Measurements from ENCODE around the gene NATD1.

NATD1 gene

DNA sequence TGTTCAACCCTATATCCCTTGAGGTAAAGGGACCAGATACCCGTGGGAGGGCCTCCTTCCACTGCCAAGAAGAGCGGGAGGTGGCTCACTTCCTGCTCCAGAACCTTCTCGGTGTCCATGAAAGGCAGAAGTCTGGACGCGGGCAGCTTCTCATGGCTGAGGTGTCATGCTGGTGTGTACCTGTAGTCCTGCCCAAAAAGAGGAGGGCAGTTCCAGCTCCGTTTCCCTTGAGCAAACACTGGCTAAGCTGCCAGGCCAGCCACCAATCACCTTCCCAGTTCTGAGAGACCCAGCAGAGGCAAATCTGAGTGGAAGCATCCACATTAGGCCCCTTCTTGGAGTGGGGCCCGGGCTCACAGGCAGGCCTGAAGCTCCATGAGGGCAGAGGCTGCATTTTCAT lies 44.9 kb downstream of the NATD1 start:
- no peak overlapping the region for H3K4me3 ChIP-seq (ENCODE audit: low read length)
- no peaks in the 10 kb centered on the region for H3K27me3 ChIP-seq (replicated peaks; ENCODE audit: control insufficient read depth, insufficient read depth, low read length)
- no peak for DNase-seq (ENCODE audit: low read depth)
- H3K9ac ChIP-seq (ENCODE audit: low read length) = peak overlapping the region; percentile 40
- no peaks in the 10 kb centered on the region for H3K9me3 ChIP-seq (ENCODE audit: control insufficient read depth, low read length)
- H3K4me1 ChIP-seq (ENCODE audit: control insufficient read depth, insufficient read depth, low read length) = peaks cover 49% of the 10 kb centered on the region
- peaks cover 17% of the 10 kb centered on the region for H3K36me3 ChIP-seq (ENCODE audit: control insufficient read depth, insufficient read depth, low read length, severe bottlenecking)

DNA sequence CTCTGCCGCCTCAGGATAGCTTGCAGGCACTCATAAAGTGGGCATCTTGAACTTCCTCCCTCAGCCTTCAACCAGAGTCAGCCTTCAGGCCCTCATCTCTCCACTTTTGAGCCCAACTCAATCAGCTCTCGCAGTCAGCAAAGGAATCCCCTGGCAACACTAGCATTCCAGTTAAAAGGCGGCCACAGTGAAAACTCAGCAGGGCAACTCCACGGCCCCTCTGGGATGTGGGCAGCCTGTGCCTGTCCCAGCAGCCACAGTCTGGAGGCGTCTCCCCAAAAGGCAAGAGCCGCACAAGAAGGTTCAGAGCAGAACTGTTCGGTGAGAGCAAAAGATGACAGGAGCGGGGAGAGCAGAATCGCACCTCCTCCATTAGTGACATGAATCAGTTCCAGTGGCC lies 48.3 kb downstream of the NATD1 start:
- Histone ChIP-seq H3K9ac (ENCODE audit: low read length) (peak overlapping the region; percentile 15), H3K4me3 (ENCODE audit: low read length) (no peak overlapping the region), H3K36me3 (ENCODE audit: control insufficient read depth, insufficient read depth, low read length, severe bottlenecking) (peaks cover 10% of the 10 kb centered on the region), H3K27me3 (replicated peaks; ENCODE audit: control insufficient read depth, insufficient read depth, low read length) (no peaks in the 10 kb centered on the region), H3K9me3 (ENCODE audit: control insufficient read depth, low read length) (no peaks in the 10 kb centered on the region), H3K4me1 (ENCODE audit: control insufficient read depth, insufficient read depth, low read length) (peaks cover 37% of the 10 kb centered on the region)
- DNase-seq (ENCODE audit: low read depth) = no peak

DNA sequence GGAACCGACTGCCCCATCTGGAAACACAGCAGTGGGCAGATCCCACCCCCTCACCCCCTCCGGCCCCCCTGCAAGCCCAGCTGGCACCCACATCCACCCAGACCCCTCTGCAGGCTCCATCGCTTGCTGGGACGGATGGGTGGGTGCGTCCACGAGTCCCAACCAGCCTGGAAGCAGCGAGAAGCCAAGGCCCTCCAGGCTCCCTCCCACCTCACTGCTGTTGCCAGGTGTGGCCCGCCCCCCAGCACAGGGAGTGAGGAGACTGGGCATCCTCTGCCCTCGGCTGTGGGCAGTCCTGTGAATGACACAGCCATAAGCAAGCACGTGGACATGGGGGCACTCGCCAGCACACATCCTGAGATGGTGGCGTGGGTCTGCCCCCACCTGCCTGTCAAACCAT lies 50.7 kb downstream of the NATD1 start:
- Histone ChIP-seq H3K9me3 (ENCODE audit: control insufficient read depth, low read length) (no peaks in the 10 kb centered on the region), H3K4me3 (ENCODE audit: low read length) (no peak overlapping the region), H3K27me3 (replicated peaks; ENCODE audit: control insufficient read depth, insufficient read depth, low read length) (no peaks in the 10 kb centered on the region), H3K9ac (ENCODE audit: low read length) (no peak overlapping the region), H3K36me3 (ENCODE audit: control insufficient read depth, insufficient read depth, low read length, severe bottlenecking) (peaks cover 15% of the 10 kb centered on the region), H3K4me1 (ENCODE audit: control insufficient read depth, insufficient read depth, low read length) (peaks cover 32% of the 10 kb centered on the region)
- DNase-seq (ENCODE audit: low read depth) = no peak

DNA sequence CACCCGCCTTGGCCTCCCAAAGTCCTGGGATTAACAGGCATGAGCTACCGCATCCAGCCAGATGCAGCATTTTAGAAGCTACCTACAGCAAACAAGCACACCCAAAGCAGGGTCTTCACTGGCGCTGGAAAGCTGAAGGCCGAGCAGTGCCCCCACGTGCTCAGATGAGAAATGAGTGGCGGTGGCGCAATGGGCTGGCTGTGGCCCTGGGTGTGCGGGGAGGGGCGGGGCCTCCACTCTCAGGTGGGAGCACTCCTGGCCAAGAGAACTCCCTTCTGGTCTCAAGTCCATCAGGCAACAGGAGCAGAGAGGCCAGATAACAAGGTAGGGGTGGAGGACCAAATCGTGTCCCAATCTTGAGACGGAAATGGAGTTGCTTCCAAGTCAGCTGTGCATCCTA lies 51.3 kb downstream of the NATD1 start:
- peak overlapping the region; percentile 35 for H3K9ac ChIP-seq (ENCODE audit: low read length)
- no peak overlapping the region for H3K4me3 ChIP-seq (ENCODE audit: low read length)
- peaks cover 32% of the 10 kb centered on the region for H3K4me1 ChIP-seq (ENCODE audit: control insufficient read depth, insufficient read depth, low read length)
- no peaks in the 10 kb centered on the region for H3K27me3 ChIP-seq (replicated peaks; ENCODE audit: control insufficient read depth, insufficient read depth, low read length)
- H3K36me3 ChIP-seq (ENCODE audit: control insufficient read depth, insufficient read depth, low read length, severe bottlenecking) = peaks cover 21% of the 10 kb centered on the region
- H3K9me3 ChIP-seq (ENCODE audit: control insufficient read depth, low read length) = no peaks in the 10 kb centered on the region
- DNase-seq (ENCODE audit: low read depth) = no peak

DNA sequence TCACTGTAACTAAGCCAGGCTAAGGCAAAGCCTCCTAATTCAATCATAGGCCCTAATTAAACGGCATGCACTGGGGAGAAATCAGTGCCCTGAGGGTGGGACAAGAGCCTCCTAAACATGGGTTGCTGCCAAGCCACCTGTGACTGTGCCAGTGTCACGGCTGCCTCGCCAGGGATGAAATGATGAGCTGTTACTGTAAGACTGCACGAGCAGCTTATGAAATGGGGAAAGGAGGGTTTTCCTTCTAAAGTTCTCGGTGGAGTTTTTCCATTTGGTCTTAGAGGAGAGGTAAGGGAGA lies 52.0 kb downstream of the NATD1 start:
- Histone ChIP-seq H3K4me1 (ENCODE audit: control insufficient read depth, insufficient read depth, low read length) (peaks cover 32% of the 10 kb centered on the region), H3K9ac (ENCODE audit: low read length) (no peak overlapping the region), H3K9me3 (ENCODE audit: control insufficient read depth, low read length) (no peaks in the 10 kb centered on the region), H3K4me3 (ENCODE audit: low read length) (no peak overlapping the region), H3K36me3 (ENCODE audit: control insufficient read depth, insufficient read depth, low read length, severe bottlenecking) (peaks cover 25% of the 10 kb centered on the region), H3K27me3 (replicated peaks; ENCODE audit: control insufficient read depth, insufficient read depth, low read length) (no peaks in the 10 kb centered on the region)
- peak; percentile 68 for DNase-seq (ENCODE audit: low read depth)

DNA sequence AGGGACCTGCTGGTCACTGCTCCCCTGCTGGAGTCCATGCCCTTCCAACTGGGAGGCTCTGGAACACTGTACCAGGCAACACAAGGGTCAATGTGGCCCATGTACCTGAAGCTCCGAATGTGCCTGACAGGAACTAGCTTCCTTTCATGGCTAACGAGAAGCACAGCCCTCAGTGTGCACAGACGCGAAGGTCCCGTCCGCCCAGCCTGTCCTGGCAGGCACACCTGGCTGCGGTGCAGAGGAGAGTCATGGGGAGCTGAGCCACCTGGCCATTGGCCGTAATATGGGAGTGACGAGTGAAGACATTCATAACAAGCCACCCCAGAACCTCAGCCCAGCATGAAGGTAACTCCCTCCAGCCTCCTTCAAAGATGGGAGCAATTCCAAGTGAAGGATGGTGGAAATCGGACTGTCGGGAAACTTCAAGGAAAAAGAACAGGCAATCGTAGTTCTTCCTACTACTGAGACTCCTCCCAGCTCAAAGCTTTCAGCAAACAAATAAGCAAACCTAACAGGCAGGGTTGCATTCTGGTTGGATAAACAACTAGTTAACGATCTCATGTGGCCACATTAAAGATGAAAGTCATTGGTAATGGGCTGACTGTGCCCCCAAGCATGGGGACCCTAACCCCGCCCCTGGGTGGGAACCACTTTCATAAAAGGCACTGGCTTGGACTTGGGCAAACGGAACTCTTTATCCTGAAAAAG lies 52.5 kb downstream of the NATD1 start:
- Histone ChIP-seq H3K4me1 (ENCODE audit: control insufficient read depth, insufficient read depth, low read length) (peaks cover 32% of the 10 kb centered on the region), H3K36me3 (ENCODE audit: control insufficient read depth, insufficient read depth, low read length, severe bottlenecking) (peaks cover 25% of the 10 kb centered on the region), H3K4me3 (ENCODE audit: low read length) (no peak overlapping the region), H3K9me3 (ENCODE audit: control insufficient read depth, low read length) (no peaks in the 10 kb centered on the region), H3K9ac (ENCODE audit: low read length) (no peak overlapping the region), H3K27me3 (replicated peaks; ENCODE audit: control insufficient read depth, insufficient read depth, low read length) (no peaks in the 10 kb centered on the region)
- peak; percentile 4 for DNase-seq (ENCODE audit: low read depth)

DNA sequence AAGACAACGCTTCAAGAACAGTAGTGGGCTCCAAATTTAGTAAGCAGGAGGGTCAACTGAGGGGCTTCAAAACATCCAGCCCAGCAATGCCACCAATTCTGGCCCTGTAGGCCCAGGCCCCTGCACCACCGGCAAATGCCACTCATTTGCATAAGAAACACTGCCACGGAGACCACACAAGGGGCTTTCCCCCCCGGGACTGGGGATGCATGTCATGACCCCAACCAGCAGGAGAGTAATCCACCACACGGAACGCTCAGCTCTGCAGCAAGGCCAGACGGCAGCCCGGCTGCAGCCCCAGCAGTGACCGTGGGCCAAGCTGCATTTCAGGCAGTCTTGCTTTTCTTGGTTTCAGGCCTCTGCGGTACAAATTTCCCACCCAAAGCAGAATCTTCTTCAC lies 53.4 kb downstream of the NATD1 start:
- Histone ChIP-seq H3K4me1 (ENCODE audit: control insufficient read depth, insufficient read depth, low read length) (peaks cover 35% of the 10 kb centered on the region), H3K36me3 (ENCODE audit: control insufficient read depth, insufficient read depth, low read length, severe bottlenecking) (peaks cover 25% of the 10 kb centered on the region)
- DNase-seq (ENCODE audit: low read depth) = no peak

DNA sequence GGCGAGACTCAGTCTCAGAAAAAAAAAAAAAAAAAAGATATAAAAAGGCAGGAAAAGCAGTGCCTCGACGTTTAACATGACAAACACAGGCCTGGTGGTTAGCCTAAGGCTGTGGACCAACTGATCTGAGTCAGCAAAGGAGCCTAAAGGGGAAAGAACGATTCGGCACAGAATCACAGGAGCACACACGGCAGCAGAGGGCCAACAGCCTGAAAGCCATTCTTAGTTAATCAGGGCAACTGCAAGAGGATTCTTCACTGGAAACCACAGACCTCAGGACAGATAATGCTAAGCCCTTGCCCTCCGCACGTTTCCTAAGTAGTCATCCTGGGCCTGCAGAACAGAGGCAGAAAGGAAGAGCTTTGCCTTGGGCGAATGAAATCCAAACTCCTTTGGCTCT lies 53.9 kb downstream of the NATD1 start:
- peaks cover 25% of the 10 kb centered on the region for H3K36me3 ChIP-seq (ENCODE audit: control insufficient read depth, insufficient read depth, low read length, severe bottlenecking)
- peak; percentile 42 for DNase-seq (ENCODE audit: low read depth)
- no peak overlapping the region for H3K4me3 ChIP-seq (ENCODE audit: low read length)
- H3K9me3 ChIP-seq (ENCODE audit: control insufficient read depth, low read length) = no peaks in the 10 kb centered on the region
- no peaks in the 10 kb centered on the region for H3K27me3 ChIP-seq (replicated peaks; ENCODE audit: control insufficient read depth, insufficient read depth, low read length)
- peaks cover 35% of the 10 kb centered on the region for H3K4me1 ChIP-seq (ENCODE audit: control insufficient read depth, insufficient read depth, low read length)
- H3K9ac ChIP-seq (ENCODE audit: low read length) = peak overlapping the region; percentile 14

More for the DNA sequence above, 53.4 kb downstream of the NATD1 start:
- Histone ChIP-seq H3K9me3 (ENCODE audit: control insufficient read depth, low read length) (no peaks in the 10 kb centered on the region), H3K4me3 (ENCODE audit: low read length) (no peak overlapping the region), H3K27me3 (replicated peaks; ENCODE audit: control insufficient read depth, insufficient read depth, low read length) (no peaks in the 10 kb centered on the region), H3K9ac (ENCODE audit: low read length) (peak overlapping the region; percentile 14)

DNA sequence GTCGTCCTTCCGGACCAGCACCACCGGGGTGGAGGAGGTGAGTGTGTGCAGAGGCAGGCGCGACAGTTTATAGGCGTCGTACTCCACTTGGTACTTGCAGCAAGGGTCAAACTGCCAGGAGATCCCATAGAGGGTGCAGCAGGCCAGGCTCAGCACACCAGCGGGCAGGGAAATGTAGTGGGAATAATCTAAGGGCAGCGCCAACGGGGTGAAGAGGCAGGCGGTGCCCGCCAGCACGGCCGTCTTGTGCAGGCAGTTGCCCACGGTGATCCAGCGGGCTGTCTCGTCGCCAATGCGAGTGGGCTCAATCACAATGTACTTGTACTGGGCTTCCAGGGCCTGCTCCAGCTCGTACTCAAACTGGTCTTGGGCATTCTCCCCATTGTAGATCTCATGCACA lies 54.8 kb downstream of the NATD1 start:
- no peak overlapping the region for H3K4me3 ChIP-seq (ENCODE audit: low read length)
- H3K9ac ChIP-seq (ENCODE audit: low read length) = no peak overlapping the region
- peaks cover 40% of the 10 kb centered on the region for H3K4me1 ChIP-seq (ENCODE audit: control insufficient read depth, insufficient read depth, low read length)
- H3K9me3 ChIP-seq (ENCODE audit: control insufficient read depth, low read length) = no peaks in the 10 kb centered on the region
- H3K27me3 ChIP-seq (replicated peaks; ENCODE audit: control insufficient read depth, insufficient read depth, low read length) = no peaks in the 10 kb centered on the region
- no peak for DNase-seq (ENCODE audit: low read depth)
- H3K36me3 ChIP-seq (ENCODE audit: control insufficient read depth, insufficient read depth, low read length, severe bottlenecking) = peaks cover 25% of the 10 kb centered on the region

DNA sequence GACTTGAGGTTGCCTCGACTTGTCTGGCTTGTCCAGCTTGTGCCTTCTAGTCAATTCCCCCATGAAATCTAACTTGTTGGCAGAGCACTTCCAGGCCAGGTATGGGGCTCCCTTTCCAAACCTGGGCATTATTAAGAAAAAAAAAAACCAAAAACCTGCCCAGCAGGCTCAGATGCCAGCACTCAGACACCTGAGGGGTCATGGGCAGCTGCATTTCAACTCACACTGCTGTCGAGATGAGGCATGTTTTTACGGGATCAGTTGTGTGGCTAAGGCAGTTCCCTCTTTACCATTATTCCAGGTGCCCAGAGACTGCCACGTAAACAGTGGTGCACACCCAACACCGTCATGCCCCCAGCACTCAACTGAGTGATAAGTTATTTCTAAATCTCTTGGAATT lies 57.1 kb downstream of the NATD1 start:
- Histone ChIP-seq H3K27me3 (replicated peaks; ENCODE audit: control insufficient read depth, insufficient read depth, low read length) (no peaks in the 10 kb centered on the region), H3K36me3 (ENCODE audit: control insufficient read depth, insufficient read depth, low read length, severe bottlenecking) (peaks cover 28% of the 10 kb centered on the region), H3K4me3 (ENCODE audit: low read length) (no peak overlapping the region), H3K4me1 (ENCODE audit: control insufficient read depth, insufficient read depth, low read length) (peaks cover 30% of the 10 kb centered on the region), H3K9ac (ENCODE audit: low read length) (no peak overlapping the region), H3K9me3 (ENCODE audit: control insufficient read depth, low read length) (no peaks in the 10 kb centered on the region)
- DNase-seq (ENCODE audit: low read depth) = no peak

DNA sequence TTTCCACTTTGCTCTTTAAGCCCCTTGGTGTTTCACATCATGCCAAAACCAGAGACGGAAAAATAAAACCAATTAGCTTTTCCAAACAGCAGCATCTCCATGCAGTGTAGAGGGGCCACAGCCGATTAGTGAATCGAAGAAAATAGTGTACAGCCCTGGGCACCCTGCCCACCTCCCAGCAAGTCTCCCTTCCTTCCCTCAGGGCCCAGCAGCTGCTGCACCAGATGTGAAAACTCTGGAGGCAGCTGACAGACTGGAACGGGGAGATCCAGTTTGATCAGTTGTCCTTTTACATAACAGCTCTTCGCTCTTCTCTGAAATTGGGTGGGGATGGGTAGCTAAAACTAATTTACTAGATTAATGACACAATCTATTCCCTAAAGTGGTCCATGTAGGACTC lies 58.5 kb downstream of the NATD1 start:
- Histone ChIP-seq H3K9ac (ENCODE audit: low read length) (no peak overlapping the region), H3K4me1 (ENCODE audit: control insufficient read depth, insufficient read depth, low read length) (peaks cover 23% of the 10 kb centered on the region), H3K36me3 (ENCODE audit: control insufficient read depth, insufficient read depth, low read length, severe bottlenecking) (peaks cover 30% of the 10 kb centered on the region), H3K4me3 (ENCODE audit: low read length) (peak overlapping the region; percentile 49), H3K27me3 (replicated peaks; ENCODE audit: control insufficient read depth, insufficient read depth, low read length) (no peaks in the 10 kb centered on the region), H3K9me3 (ENCODE audit: control insufficient read depth, low read length) (no peaks in the 10 kb centered on the region)
- peak; percentile 6 for DNase-seq (ENCODE audit: low read depth)

DNA sequence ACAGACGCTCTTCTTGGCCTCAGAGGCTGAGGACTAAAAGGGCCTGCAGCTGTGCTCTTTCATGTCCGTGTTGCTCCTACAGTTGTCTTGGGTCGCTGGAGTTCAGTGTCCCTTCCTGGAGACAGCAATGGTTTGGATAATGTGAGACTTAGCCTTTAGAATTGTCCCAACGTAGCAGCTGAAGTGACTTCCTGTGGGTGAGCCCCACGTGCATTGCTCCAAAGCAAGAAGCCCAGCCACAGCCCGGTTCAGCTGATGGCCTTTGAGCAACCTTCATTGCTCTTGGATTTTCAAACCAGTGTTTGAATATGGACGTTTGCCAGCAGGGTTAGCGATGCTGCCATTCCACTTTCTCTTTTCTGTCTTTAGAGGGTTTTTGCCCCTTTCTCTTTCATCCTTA lies 59.0 kb downstream of the NATD1 start:
- Histone ChIP-seq H3K9ac (ENCODE audit: low read length) (no peak overlapping the region), H3K4me1 (ENCODE audit: control insufficient read depth, insufficient read depth, low read length) (peaks cover 18% of the 10 kb centered on the region), H3K9me3 (ENCODE audit: control insufficient read depth, low read length) (no peaks in the 10 kb centered on the region), H3K4me3 (ENCODE audit: low read length) (peak overlapping the region; percentile 49), H3K36me3 (ENCODE audit: control insufficient read depth, insufficient read depth, low read length, severe bottlenecking) (peaks cover 35% of the 10 kb centered on the region), H3K27me3 (replicated peaks; ENCODE audit: control insufficient read depth, insufficient read depth, low read length) (no peaks in the 10 kb centered on the region)
- DNase-seq (ENCODE audit: low read depth) = no peak
